Activated CD4-positive, alpha-beta T cell treated with anti-CD3 and anti-CD28 coated beads, Interleukin-2, amount 10 ng/mL, durations not matched to agents 7 days and 5 days (primary cell): ENCODE measurements around the gene ATP6V1G2. TPM values are rescaled to one million over a fixed set of nuclear protein-coding genes. Genes with fewer than 3 reads are reported as not detected.

Source experiments
- CTCF ChIA-PET: fragments of 350-600 bp; sonication (Branson Sonifier 250); formaldehyde crosslinking; loops from one replicate; lab custom pipeline; 2021; ENCODE audit warnings: antibody characterized with exemption; lab: Charles Lee
- POLR2A ChIA-PET: fragments of 350-600 bp; sonication (Branson Sonifier 250); formaldehyde crosslinking; loops from one replicate; lab custom pipeline; 2021; ENCODE audit warnings: antibody characterized with exemption; lab: Charles Lee
- DNase-seq: peaks from one replicate; pipeline ENCODE4 v3.0.0-alpha.2; 2020
- H3K27ac Mint-ChIP-seq: one replicate; pipeline ENCODE4 v1.8.0; 2021; ENCODE audit warnings: mild to moderate bottlenecking, moderate library complexity, mixed read lengths
- H3K27me3 Mint-ChIP-seq: one replicate; pipeline ENCODE4 v1.8.0; 2021; ENCODE audit warnings: mixed read lengths
- H3K36me3 Mint-ChIP-seq: one replicate; pipeline ENCODE4 v1.8.0; 2021; ENCODE audit warnings: low read depth, mixed read lengths
- H3K4me1 Mint-ChIP-seq: one replicate; pipeline ENCODE4 v1.8.0; 2021; ENCODE audit warnings: mixed read lengths
- H3K4me3 Mint-ChIP-seq: one replicate; pipeline ENCODE4 v1.8.0; 2021; ENCODE audit warnings: mild to moderate bottlenecking, moderate library complexity, mixed read lengths
- H3K9me3 Mint-ChIP-seq: one replicate; pipeline ENCODE4 v1.8.0; 2021; ENCODE audit warnings: mixed read lengths
- total RNA-seq, 2 experiments: library from RNA; stranded (reverse); gene quantifications; one replicate each; pipeline ENCODE4 v1.2.3, GENCODE V29; 2021

Gene ATP6V1G2
- total RNA-seq, 2 experiments from 2014 or later: 3.6 to 3.7 TPM

DNA sequence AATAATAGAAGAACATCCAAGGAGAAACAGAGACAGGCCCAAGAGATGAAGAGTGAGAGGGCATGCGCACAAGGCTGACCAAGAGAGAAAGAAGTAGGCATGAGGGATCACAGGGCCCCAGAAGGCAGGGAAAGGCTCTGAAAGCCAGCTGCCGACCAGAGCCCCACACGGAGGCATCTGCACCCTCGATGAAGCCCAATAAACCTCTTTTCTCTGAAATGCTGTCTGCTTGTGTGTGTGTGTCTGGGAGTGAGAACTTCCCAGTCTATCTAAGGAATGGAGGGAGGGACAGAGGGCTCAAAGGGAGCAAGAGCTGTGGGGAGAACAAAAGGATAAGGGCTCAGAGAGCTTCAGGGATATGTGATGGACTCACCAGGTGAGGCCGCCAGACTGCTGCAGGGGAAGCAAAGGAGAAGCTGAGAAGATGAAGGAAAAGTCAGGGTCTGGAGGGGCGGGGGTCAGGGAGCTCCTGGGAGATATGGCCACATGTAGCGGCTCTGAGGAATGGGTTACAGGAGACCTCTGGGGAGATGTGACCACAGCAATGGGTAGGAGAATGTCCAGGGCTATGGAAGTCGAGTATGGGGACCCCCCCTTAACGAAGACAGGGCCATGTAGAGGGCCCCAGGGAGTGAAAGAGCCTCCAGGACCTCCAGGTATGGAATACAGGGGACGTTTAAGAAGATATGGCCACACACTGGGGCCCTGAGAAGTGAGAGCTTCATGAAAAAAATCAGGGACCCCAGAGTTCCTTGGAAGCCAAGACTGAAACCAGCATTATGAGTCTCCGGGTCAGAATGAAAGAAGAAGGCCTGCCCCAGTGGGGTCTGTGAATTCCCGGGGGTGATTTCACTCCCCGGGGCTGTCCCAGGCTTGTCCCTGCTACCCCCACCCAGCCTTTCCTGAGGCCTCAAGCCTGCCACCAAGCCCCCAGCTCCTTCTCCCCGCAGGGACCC, 28.0 kb upstream of the ATP6V1G2 start:
- H3K4me3 Mint-ChIP-seq: peak overlapping the region; percentile 90
- ChIA-PET CTCF (interaction anchor here (0.7 to 18.9 kb wide), 9 partner anchors 11 to 352 kb away, joined by 3 to 576 read pairs (median 4); partner anchors contain the start of genes ATP6V1G2, DDX39B, LST1 and LTB), POLR2A (interaction anchor here (0.6 to 2.0 kb wide), 9 partner anchors 14 to 256 kb away, joined by 3 to 15 read pairs (median 5); partner anchors contain the start of genes DDX39B, NCR3 and NFKBIL1)
- H3K9me3 Mint-ChIP-seq: no peaks in the 10 kb centered on the region
- no peak for DNase-seq
- H3K4me1 Mint-ChIP-seq: peaks cover 94% of the 10 kb centered on the region
- peaks cover 4% of the 10 kb centered on the region for H3K27me3 Mint-ChIP-seq
- H3K36me3 Mint-ChIP-seq: peaks cover 48% of the 10 kb centered on the region
- peak overlapping the region; percentile 59 for H3K27ac Mint-ChIP-seq

DNA sequence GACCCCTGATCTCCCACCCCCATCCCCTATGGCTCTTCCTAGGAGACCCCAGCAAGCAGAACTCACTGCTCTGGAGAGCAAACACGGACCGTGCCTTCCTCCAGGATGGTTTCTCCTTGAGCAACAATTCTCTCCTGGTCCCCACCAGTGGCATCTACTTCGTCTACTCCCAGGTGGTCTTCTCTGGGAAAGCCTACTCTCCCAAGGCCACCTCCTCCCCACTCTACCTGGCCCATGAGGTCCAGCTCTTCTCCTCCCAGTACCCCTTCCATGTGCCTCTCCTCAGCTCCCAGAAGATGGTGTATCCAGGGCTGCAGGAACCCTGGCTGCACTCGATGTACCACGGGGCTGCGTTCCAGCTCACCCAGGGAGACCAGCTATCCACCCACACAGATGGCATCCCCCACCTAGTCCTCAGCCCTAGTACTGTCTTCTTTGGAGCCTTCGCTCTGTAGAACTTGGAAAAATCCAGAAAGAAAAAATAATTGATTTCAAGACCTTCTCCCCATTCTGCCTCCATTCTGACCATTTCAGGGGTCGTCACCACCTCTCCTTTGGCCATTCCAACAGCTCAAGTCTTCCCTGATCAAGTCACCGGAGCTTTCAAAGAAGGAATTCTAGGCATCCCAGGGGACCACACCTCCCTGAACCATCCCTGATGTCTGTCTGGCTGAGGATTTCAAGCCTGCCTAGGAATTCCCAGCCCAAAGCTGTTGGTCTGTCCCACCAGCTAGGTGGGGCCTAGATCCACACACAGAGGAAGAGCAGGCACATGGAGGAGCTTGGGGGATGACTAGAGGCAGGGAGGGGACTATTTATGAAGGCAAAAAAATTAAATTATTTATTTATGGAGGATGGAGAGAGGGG, 27.1 kb upstream of the ATP6V1G2 start:
- DNase-seq: no peak
- Mint-ChIP-seq H3K9me3 (no peaks in the 10 kb centered on the region), H3K36me3 (peaks cover 38% of the 10 kb centered on the region), H3K27me3 (peaks cover 6% of the 10 kb centered on the region), H3K27ac (peak overlapping the region; percentile 96), H3K4me1 (peaks cover 94% of the 10 kb centered on the region), H3K4me3 (peak overlapping the region; percentile 90)
- POLR2A ChIA-PET: interaction anchor here (2.0 kb wide), 1 partner anchor 24 kb away, joined by 15 read pairs; no protein-coding TSS in a partner anchor
- CTCF ChIA-PET: interaction anchor here (1.2 to 18.9 kb wide), 5 partner anchors 22 to 79 kb away, joined by 4 to 576 read pairs (median 20); partner anchors contain the start of genes ATP6V1G2, DDX39B, LST1 and LTB

DNA sequence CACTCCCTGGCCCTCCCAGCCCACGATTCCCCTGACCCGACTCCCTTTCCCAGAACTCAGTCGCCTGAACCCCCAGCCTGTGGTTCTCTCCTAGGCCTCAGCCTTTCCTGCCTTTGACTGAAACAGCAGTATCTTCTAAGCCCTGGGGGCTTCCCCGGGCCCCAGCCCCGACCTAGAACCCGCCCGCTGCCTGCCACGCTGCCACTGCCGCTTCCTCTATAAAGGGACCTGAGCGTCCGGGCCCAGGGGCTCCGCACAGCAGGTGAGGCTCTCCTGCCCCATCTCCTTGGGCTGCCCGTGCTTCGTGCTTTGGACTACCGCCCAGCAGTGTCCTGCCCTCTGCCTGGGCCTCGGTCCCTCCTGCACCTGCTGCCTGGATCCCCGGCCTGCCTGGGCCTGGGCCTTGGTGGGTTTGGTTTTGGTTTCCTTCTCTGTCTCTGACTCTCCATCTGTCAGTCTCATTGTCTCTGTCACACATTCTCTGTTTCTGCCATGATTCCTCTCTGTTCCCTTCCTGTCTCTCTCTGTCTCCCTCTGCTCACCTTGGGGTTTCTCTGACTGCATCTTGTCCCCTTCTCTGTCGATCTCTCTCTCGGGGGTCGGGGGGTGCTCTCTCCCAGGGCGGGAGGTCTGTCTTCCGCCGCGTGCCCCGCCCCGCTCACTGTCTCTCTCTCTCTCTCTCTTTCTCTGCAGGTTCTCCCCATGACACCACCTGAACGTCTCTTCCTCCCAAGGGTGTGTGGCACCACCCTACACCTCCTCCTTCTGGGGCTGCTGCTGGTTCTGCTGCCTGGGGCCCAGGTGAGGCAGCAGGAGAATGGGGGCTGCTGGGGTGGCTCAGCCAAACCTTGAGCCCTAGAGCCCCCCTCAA, 25.9 kb upstream of the ATP6V1G2 start, which contains the start of gene LTA:
TSS of gene LTA (plus strand) at position 249 of the 871 bp plus-strand sequence. CDS start at position 703, 454 bp downstream.
- no peaks in the 10 kb centered on the region for H3K9me3 Mint-ChIP-seq
- peaks cover 32% of the 10 kb centered on the region for H3K36me3 Mint-ChIP-seq
- CTCF ChIA-PET: interaction anchor here (1.0 to 18.9 kb wide), 9 partner anchors 10 to 25 kb away, joined by 3 to 576 read pairs (median 23); partner anchors contain the start of genes ATP6V1G2, LST1, LTB and NCR3
- DNase-seq: peak; percentile 75
- H3K4me1 Mint-ChIP-seq: peaks cover 97% of the 10 kb centered on the region
- H3K27ac Mint-ChIP-seq: peak within 1 kb of the TSS; percentile 96
- peak within 1 kb of the TSS; percentile 90 for H3K4me3 Mint-ChIP-seq
- H3K27me3 Mint-ChIP-seq: peaks cover 6% of the 10 kb centered on the region
- POLR2A ChIA-PET: no interaction called here

DNA sequence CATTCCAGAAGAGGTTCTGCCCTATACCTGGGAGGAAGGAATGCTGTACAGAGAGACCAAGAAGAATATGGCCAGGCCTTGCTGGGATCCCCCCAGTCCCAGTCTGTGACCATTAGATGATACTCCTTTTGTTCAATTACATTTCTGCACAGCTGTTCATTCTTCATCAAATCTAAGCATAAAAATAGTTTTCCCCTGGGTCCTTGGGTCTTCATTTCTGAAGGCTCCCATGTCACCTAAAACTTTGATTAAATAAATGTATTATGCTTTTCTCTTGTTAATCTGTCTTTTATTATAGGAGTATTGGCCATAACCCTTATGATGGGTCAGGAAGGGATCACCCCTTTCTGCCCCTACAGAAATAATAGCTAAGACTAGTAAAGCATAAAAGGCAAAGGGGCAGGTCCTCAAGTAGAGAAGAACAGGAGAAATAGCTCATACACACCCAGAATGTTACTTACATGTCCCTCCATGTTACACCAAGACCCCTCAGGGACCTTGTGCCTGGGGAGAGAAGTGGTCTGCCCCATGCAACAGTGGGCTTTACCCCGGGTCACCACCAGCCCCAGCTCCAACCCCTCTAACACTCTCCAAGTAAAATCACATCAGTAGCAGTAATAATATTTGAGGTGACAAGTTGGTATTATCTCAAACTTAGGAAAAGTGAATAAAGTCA, 23.6 kb upstream of the ATP6V1G2 start:
- H3K9me3 Mint-ChIP-seq: no peaks in the 10 kb centered on the region
- no peak overlapping the region for H3K4me3 Mint-ChIP-seq
- POLR2A ChIA-PET: interaction anchor here (0.5 kb wide), 1 partner anchor 257 kb away, joined by 3 read pairs; the partner anchor contains the start of gene HSPA1B
- CTCF ChIA-PET: interaction anchor here (0.5 to 6.7 kb wide), 8 partner anchors 10 to 359 kb away, joined by 3 to 60 read pairs (median 11); partner anchors contain the start of genes LST1, LTB, NCR3 and NFKBIL1
- DNase-seq: no peak
- H3K36me3 Mint-ChIP-seq: peaks cover 20% of the 10 kb centered on the region
- H3K27me3 Mint-ChIP-seq: peaks cover 14% of the 10 kb centered on the region
- peaks cover 82% of the 10 kb centered on the region for H3K4me1 Mint-ChIP-seq
- no peak overlapping the region for H3K27ac Mint-ChIP-seq

DNA sequence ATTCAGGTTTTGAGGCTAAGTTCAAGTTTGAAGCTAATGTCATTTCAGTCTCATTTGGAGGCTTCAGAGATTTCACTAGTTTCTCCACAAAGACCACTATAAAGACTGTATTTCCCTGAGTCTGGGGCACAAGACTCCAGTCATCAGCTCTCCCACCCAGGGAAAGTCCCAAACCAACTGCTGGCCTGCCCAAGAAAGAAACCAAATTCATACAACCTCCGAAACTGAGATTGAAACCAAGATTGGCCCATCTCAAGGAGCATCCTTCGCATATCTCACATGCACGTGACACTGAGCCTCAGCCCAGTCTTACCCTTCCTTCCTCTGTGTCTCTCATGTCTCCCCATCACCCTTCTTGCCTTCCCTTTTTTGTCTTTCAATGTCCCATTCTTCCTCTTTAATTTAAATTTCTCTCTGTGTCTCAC, 22.1 kb upstream of the ATP6V1G2 start:
- Mint-ChIP-seq H3K36me3 (peaks cover 22% of the 10 kb centered on the region), H3K4me1 (peaks cover 74% of the 10 kb centered on the region), H3K27me3 (peaks cover 21% of the 10 kb centered on the region), H3K4me3 (peak overlapping the region; percentile 3), H3K9me3 (no peaks in the 10 kb centered on the region), H3K27ac (peak overlapping the region; percentile 75)
- ChIA-PET POLR2A (interaction anchor here (0.5 to 1.9 kb wide), 5 partner anchors 9 to 371 kb away, joined by 3 to 4 read pairs (median 3); partner anchors contain the start of gene LTB), CTCF (interaction anchor here (0.7 to 6.7 kb wide), 9 partner anchors 9 to 92 kb away, joined by 3 to 60 read pairs (median 9); partner anchors contain the start of genes C6orf47, LST1, LTB and NCR3)
- peak; percentile 87 for DNase-seq

DNA sequence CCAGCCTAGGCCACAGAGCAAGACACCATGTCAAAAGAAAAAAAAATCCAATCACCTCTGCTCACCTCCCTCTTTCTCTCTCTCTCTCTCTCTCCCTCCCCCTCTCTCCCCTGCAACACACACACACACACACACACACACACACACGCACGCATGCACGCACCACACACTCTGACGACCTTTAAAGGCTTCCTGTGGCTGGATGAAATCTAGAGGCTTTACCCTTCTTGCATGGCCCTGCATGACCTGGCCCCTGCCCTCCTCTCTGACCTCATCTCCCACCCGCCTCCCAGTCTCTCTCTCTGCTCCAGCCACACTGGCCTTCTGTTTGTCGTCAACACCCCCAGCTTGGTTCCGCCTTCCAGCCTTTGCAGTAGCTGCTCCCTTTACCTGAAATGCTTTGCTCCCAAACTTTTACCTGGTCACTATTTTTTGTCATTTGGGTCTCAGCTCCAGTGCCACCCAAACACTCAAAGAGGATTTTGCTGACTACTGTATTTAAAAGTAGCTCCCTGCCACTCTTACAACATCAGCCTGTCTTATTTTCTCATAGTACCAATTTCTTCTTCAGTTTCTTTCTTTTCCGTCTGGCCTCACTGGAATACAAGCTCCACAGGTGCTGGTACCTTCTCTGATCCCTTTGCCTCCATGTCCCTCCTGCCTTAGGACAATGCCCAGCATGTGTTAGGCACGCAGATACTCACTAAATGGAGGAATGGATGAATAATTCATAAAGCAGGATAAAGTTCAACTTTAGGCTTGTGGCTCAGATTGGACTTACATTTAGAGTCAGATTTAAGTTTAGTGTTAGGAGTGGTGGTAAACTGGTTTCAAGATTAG, 21.3 kb upstream of the ATP6V1G2 start:
- Mint-ChIP-seq H3K36me3 (peaks cover 25% of the 10 kb centered on the region), H3K4me3 (peak overlapping the region; percentile 3), H3K4me1 (peaks cover 71% of the 10 kb centered on the region), H3K27ac (peak overlapping the region; percentile 75), H3K9me3 (no peaks in the 10 kb centered on the region), H3K27me3 (peaks cover 27% of the 10 kb centered on the region)
- ChIA-PET POLR2A (interaction anchor here (0.5 to 1.9 kb wide), 4 partner anchors 8 to 370 kb away, joined by 3 to 4 read pairs (median 4); partner anchors contain the start of gene LTB), CTCF (interaction anchor here (0.7 to 6.7 kb wide), 9 partner anchors 10 to 93 kb away, joined by 3 to 60 read pairs (median 9); partner anchors contain the start of genes C6orf47, LST1, LTB and NCR3)
- peak; percentile 27 for DNase-seq

DNA sequence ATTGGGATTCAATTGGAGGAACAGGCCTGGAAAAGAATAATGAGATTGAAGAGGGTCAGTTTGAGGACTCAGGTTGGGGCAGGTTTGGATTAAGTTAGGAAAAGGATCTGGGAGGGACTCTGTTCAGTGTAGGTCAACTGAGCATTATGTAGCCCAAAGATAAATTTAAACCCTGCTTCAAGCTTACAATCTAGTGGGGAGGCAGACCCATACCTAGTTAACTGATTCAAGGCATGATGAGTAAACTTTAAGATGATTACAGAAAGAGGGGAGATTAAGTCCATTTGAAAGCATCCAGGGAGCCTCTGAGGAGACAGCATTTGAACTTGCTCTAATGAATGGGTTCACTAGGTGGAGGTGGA, 14.3 kb upstream of the ATP6V1G2 start:
- CTCF ChIA-PET: interaction anchor here (3.0 to 23.4 kb wide), 6 partner anchors 10 to 38 kb away, joined by 14 to 497 read pairs (median 21); partner anchors contain the start of genes LTA, LTB, NCR3 and TNF
- H3K9me3 Mint-ChIP-seq: no peaks in the 10 kb centered on the region
- POLR2A ChIA-PET: interaction anchor here (0.9 kb wide), 1 partner anchor 15 kb away, joined by 3 read pairs; the partner anchor contains the start of gene TNF
- DNase-seq: no peak
- H3K36me3 Mint-ChIP-seq: peaks cover 64% of the 10 kb centered on the region
- H3K27me3 Mint-ChIP-seq: peaks cover 26% of the 10 kb centered on the region
- peak overlapping the region; percentile 62 for H3K4me3 Mint-ChIP-seq
- H3K27ac Mint-ChIP-seq: no peak overlapping the region
- peaks cover 77% of the 10 kb centered on the region for H3K4me1 Mint-ChIP-seq

DNA sequence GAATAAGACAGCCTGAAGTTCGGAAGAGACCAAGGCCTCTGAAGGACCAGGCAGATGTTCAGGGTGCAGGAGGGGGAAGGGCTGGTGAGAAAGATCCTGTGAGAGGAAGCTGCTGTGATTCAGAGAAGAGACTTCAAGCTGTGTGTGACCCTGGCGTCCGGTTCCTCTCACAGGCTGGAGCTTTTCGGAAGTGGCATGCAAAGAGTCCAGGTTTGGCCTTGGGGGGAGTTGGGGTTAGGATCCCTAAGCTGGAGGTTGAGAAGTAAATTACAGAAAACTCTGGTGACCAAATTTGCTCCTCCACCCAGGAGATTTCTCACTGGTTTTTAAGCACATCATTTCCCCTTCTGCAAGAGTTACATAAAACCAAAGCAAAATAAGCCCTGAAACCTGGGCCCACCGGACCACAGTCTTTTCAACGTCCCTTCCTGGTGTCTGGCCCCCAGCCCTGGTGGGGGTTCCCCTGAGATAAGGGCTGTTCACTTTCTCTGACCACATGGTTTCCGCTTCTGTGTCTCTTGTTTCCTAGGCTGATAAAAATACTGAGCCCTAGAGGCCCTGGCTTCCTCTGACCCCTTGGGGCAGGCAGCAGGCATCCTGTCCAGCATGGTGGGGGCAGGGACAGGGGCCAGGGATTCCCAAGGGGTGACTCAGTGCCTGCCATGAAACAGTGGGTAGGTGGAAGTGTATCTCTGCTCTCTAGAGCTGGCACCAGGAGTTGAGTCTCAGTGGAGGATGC, 13.7 kb upstream of the ATP6V1G2 start:
- DNase-seq: peak; percentile 66
- ChIA-PET POLR2A (interaction anchor here (0.5 to 1.6 kb wide), 4 partner anchors 8 to 27 kb away, joined by 3 to 6 read pairs (median 4); partner anchors contain the start of gene TNF), CTCF (interaction anchor here (0.6 to 23.4 kb wide), 8 partner anchors 10 to 39 kb away, joined by 3 to 497 read pairs (median 16); partner anchors contain the start of genes LST1, LTA, LTB and NCR3)
- Mint-ChIP-seq H3K36me3 (peaks cover 59% of the 10 kb centered on the region), H3K9me3 (no peaks in the 10 kb centered on the region), H3K27me3 (peaks cover 21% of the 10 kb centered on the region), H3K4me3 (peak overlapping the region; percentile 62), H3K27ac (peak overlapping the region; percentile 89), H3K4me1 (peaks cover 73% of the 10 kb centered on the region)

DNA sequence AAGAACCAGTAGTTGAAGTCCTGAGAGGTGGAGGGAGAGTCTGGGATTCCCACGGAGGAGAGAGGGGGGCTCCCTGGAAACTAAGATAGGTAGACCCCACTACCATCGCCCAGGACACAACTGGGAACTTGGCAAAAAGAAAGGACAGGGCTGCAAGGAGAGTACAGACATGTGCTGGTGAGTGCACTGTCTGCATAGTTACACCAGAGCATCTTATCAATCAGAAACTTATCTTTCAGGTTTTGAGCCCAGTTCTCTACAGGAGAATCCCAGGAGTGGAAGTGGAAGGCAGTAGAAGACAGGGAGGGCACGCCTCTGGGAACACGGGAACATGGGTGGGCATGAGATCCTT, 13.2 kb upstream of the ATP6V1G2 start:
- no peak for DNase-seq
- Mint-ChIP-seq H3K4me1 (peaks cover 72% of the 10 kb centered on the region), H3K27me3 (peaks cover 15% of the 10 kb centered on the region), H3K9me3 (no peaks in the 10 kb centered on the region), H3K27ac (peak overlapping the region; percentile 89), H3K4me3 (peak overlapping the region; percentile 62), H3K36me3 (peaks cover 53% of the 10 kb centered on the region)
- ChIA-PET POLR2A (interaction anchor here (0.5 to 1.6 kb wide), 4 partner anchors 9 to 28 kb away, joined by 3 to 6 read pairs (median 4); no protein-coding TSS in a partner anchor), CTCF (interaction anchor here (1.3 to 23.4 kb wide), 8 partner anchors 9 to 39 kb away, joined by 3 to 497 read pairs (median 16); partner anchors contain the start of genes LTA, LTB, NCR3 and TNF)
